Measurements from ENCODE around the gene ZCWPW1. TPM values are rescaled to one million over a fixed set of nuclear protein-coding genes. Genes with fewer than 3 reads are reported as not detected.

Gene ZCWPW1
- total and polyA plus RNA-seq, 2 donors (not counting 1 experiment from before 2014, with no cell fraction given), result 1.1 to 2.8 TPM

GRCh38 chr7:100369105-100369504, 59.4 kb downstream of the ZCWPW1 start:
- H3K36me3 ChIP-seq (ENCODE audit: control insufficient read depth, insufficient read depth, low read length), result peaks cover 2% of the 10 kb centered on the region
- H3K79me2 ChIP-seq (ENCODE audit: control insufficient read depth, insufficient read depth, low read length), result no peaks in the 10 kb centered on the region

GRCh38 chr7:100367676-100368613, 60.6 kb downstream of the ZCWPW1 start:
- Histone ChIP-seq H3K4me1 (ENCODE audit: control insufficient read depth, extremely low read depth, insufficient read depth, low read length) (no peaks in the 10 kb centered on the region), H3K9me3 (ENCODE audit: control insufficient read depth, insufficient read depth, low read depth, low read length) (no peaks in the 10 kb centered on the region), H3K27ac (ENCODE audit: insufficient read depth, low read length) (no peak overlapping the region), H3K36me3 (ENCODE audit: control insufficient read depth, insufficient read depth, low read length) (peaks cover 2% of the 10 kb centered on the region), H2AFZ (ENCODE audit: low read length) (no peak overlapping the region), H3K4me3 (replicated peaks in 1 of 4; ENCODE audit: control extremely low read depth in 1 of 4, insufficient read depth in 1 of 4, low read depth in 3 of 4, low read length in 4 of 4) (no peak overlapping the region), H3K9ac (ENCODE audit: insufficient read depth, low read length) (no peak overlapping the region), H4K20me1 (ENCODE audit: control insufficient read depth, extremely low read depth, insufficient read depth, low read length) (no peaks in the 10 kb centered on the region), H3K79me2 (ENCODE audit: control insufficient read depth, insufficient read depth, low read length) (no peaks in the 10 kb centered on the region), H3K4me2 (ENCODE audit: extremely low read depth, insufficient read depth, low read length) (no peak overlapping the region), H3K27me3 (ENCODE audit: control insufficient read depth, insufficient read depth, low read length) (no peaks in the 10 kb centered on the region)
- DNase-seq (ENCODE audit: low read depth in 2 of 2), result no peak
- no peak for TF ChIP-seq EZH2 (IDR thresholded peaks at IDR 0.05; ENCODE audit: low read length, missing control alignments)
- no peak for TF ChIP-seq CTCF (conservative IDR thresholded peaks at IDR 0.05 in 1 of 2, IDR thresholded peaks at IDR 0.05 in 1 of 2; ENCODE audit: low read depth in 1 of 2, low read length in 2 of 2)

More at GRCh38 chr7:100369105-100369504, 59.4 kb downstream of the ZCWPW1 start:
- no peak overlapping the region for H3K27ac ChIP-seq (ENCODE audit: insufficient read depth, low read length)
- no peak for DNase-seq (ENCODE audit: low read depth in 2 of 2)
- no peak overlapping the region for H2AFZ ChIP-seq (ENCODE audit: low read length)
- H3K9me3 ChIP-seq (ENCODE audit: control insufficient read depth, insufficient read depth, low read depth, low read length), result no peaks in the 10 kb centered on the region
- H3K4me2 ChIP-seq (ENCODE audit: extremely low read depth, insufficient read depth, low read length), result no peak overlapping the region
- no peak overlapping the region for H3K9ac ChIP-seq (ENCODE audit: insufficient read depth, low read length)
- H4K20me1 ChIP-seq (ENCODE audit: control insufficient read depth, extremely low read depth, insufficient read depth, low read length), result no peaks in the 10 kb centered on the region
- TF ChIP-seq CTCF (conservative IDR thresholded peaks at IDR 0.05 in 1 of 2, IDR thresholded peaks at IDR 0.05 in 1 of 2; ENCODE audit: low read depth in 1 of 2, low read length in 2 of 2) (no peak), EZH2 (IDR thresholded peaks at IDR 0.05; ENCODE audit: low read length, missing control alignments) (no peak)
- H3K4me1 ChIP-seq (ENCODE audit: control insufficient read depth, extremely low read depth, insufficient read depth, low read length), result no peaks in the 10 kb centered on the region
- no peak overlapping the region for H3K4me3 ChIP-seq (replicated peaks in 1 of 4; ENCODE audit: control extremely low read depth in 1 of 4, insufficient read depth in 1 of 4, low read depth in 3 of 4, low read length in 4 of 4)
- no peaks in the 10 kb centered on the region for H3K27me3 ChIP-seq (ENCODE audit: control insufficient read depth, insufficient read depth, low read length)

GRCh38 chr7:100367251-100367620, 61.3 kb downstream of the ZCWPW1 start:
- Histone ChIP-seq H3K4me2 (ENCODE audit: extremely low read depth, insufficient read depth, low read length) (no peak overlapping the region), H2AFZ (ENCODE audit: low read length) (no peak overlapping the region), H3K79me2 (ENCODE audit: control insufficient read depth, insufficient read depth, low read length) (no peaks in the 10 kb centered on the region), H3K27me3 (ENCODE audit: control insufficient read depth, insufficient read depth, low read length) (no peaks in the 10 kb centered on the region), H3K27ac (ENCODE audit: insufficient read depth, low read length) (no peak overlapping the region), H3K36me3 (ENCODE audit: control insufficient read depth, insufficient read depth, low read length) (peaks cover 2% of the 10 kb centered on the region), H3K4me1 (ENCODE audit: control insufficient read depth, extremely low read depth, insufficient read depth, low read length) (no peaks in the 10 kb centered on the region), H3K9ac (ENCODE audit: insufficient read depth, low read length) (no peak overlapping the region), H3K4me3 (replicated peaks in 1 of 4; ENCODE audit: control extremely low read depth in 1 of 4, insufficient read depth in 1 of 4, low read depth in 3 of 4, low read length in 4 of 4) (no peak overlapping the region), H3K9me3 (ENCODE audit: control insufficient read depth, insufficient read depth, low read depth, low read length) (no peaks in the 10 kb centered on the region), H4K20me1 (ENCODE audit: control insufficient read depth, extremely low read depth, insufficient read depth, low read length) (no peaks in the 10 kb centered on the region)
- TF ChIP-seq EZH2 (IDR thresholded peaks at IDR 0.05; ENCODE audit: low read length, missing control alignments), result no peak
- TF ChIP-seq CTCF (conservative IDR thresholded peaks at IDR 0.05 in 1 of 2, IDR thresholded peaks at IDR 0.05 in 1 of 2; ENCODE audit: low read depth in 1 of 2, low read length in 2 of 2), result no peak
- DNase-seq (ENCODE audit: low read depth in 2 of 2), result no peak
